HG03064 (cell line): ENCODE measurements around the gene TIMM23B.
"Not testable (repeated sequence)": the region's sequence is repeated elsewhere in the genome, so short reads cannot be mapped to it uniquely, and the experiment has no call there.

Experiments
- ATAC-seq: cut with Tn5 transposase; IDR thresholded peaks from one replicate; pipeline ENCODE4 v1.9.1; 2021; ENCODE audit warnings: low read depth; ENCODE audit not compliant: unreplicated experiment

TIMM23B gene

GRCh38 chr10:49972094-49972493 is 30.2 kb downstream of the TIMM23B start:
- not testable (repeated sequence) for ATAC-seq

- ATAC-seq, result not testable (repeated sequence)
Measured at GRCh38 chr10:49977756-49978155, 35.9 kb downstream of the TIMM23B start.

GRCh38 chr10:49987207-49987606 is 45.4 kb downstream of the TIMM23B start:
- not testable (repeated sequence) for ATAC-seq

- not testable (repeated sequence) for ATAC-seq
Measured at GRCh38 chr10:49988376-49988775, 46.5 kb downstream of the TIMM23B start, which contains the start of gene AGAP6. TSS of gene AGAP6 (plus strand) at chr10:49988406. CDS start at chr10:49988716, 310 bp downstream.

- ATAC-seq, result not testable (repeated sequence)
Measured at GRCh38 chr10:49995321-49995720, 53.5 kb downstream of the TIMM23B start.

GRCh38 chr10:50014024-50014423 is 72.2 kb downstream of the TIMM23B start:
- not testable (repeated sequence) for ATAC-seq

GRCh38 chr10:50015596-50016220 is 73.9 kb downstream of the TIMM23B start:
- not testable (repeated sequence) for ATAC-seq

GRCh38 chr10:50016926-50017325 is 75.1 kb downstream of the TIMM23B start:
- not testable (repeated sequence) for ATAC-seq

GRCh38 chr10:50017646-50018045 is 75.8 kb downstream of the TIMM23B start:
- ATAC-seq, result not testable (repeated sequence)

GRCh38 chr10:50019279-50019678 is 77.4 kb downstream of the TIMM23B start:
- not testable (repeated sequence) for ATAC-seq

- not testable (repeated sequence) for ATAC-seq
Measured at GRCh38 chr10:50020451-50021024, 78.7 kb downstream of the TIMM23B start.

GRCh38 chr10:50021646-50022045 is 79.8 kb downstream of the TIMM23B start:
- no peak for ATAC-seq
